Mucosa of rectum (tissue), 2 donors: ENCODE measurements around the gene ZBTB3.
A peak's percentile ranks its signal among the peaks of the same experiment; 100 is the strongest.

ENCODE experiments used
- H3K27ac ChIP-seq, 2 donors: one replicate each; pipeline ENCODE4 v1.7.0; 2013; ENCODE audit warnings: inconsistent platforms in 2 of 2, low read depth in 2 of 2, low read length in 2 of 2
- H3K27me3 ChIP-seq, 2 donors: one replicate each; pipeline ENCODE4 v1.7.0; 2013; ENCODE audit warnings: low read length in 2 of 2; ENCODE audit not compliant: control insufficient read depth in 2 of 2, insufficient read depth in 2 of 2
- H3K36me3 ChIP-seq, 2 donors: one replicate each; pipeline ENCODE4 v1.7.0; 2013; ENCODE audit warnings: low read length in 2 of 2; ENCODE audit not compliant: control insufficient read depth in 2 of 2, insufficient read depth in 2 of 2
- H3K4me1 ChIP-seq, 2 donors: one replicate each; pipeline ENCODE4 v1.7.0; 2013; ENCODE audit warnings: low read length in 2 of 2, mild to moderate bottlenecking in 1 of 2; ENCODE audit not compliant: control insufficient read depth in 2 of 2, insufficient read depth in 2 of 2
- H3K4me3 ChIP-seq, 2 donors: one replicate each; pipeline ENCODE4 v1.7.0; 2013; ENCODE audit warnings: low read length in 2 of 2
- H3K9ac ChIP-seq, 2 donors: one replicate each; pipeline ENCODE4 v1.7.0; 2013; ENCODE audit warnings: low read length in 2 of 2, low read depth in 1 of 2, mild to moderate bottlenecking in 1 of 2
- H3K9me3 ChIP-seq, 2 donors: one replicate each; pipeline ENCODE4 v1.7.0; 2013; ENCODE audit warnings: low read length in 2 of 2; ENCODE audit not compliant: control insufficient read depth in 2 of 2
- donor health status: healthy.
- donor health status: Normal muscosa, but diverticular disease.

The ZBTB3 gene

GRCh38 chr11:62719302-62719978, 34.5 kb downstream of the ZBTB3 start:
- H3K4me3 ChIP-seq, result no peak overlapping the region
- peaks cover 8% of the 10 kb centered on the region in 2 donors for H3K4me1 ChIP-seq
- no peak overlapping the region for H3K9ac ChIP-seq
- no peak overlapping the region for H3K27ac ChIP-seq
- H3K9me3 ChIP-seq, result no peaks in the 10 kb centered on the region
- H3K27me3 ChIP-seq, result no peaks in the 10 kb centered on the region
- peaks cover 88 to 90% of the 10 kb centered on the region in 2 donors for H3K36me3 ChIP-seq

GRCh38 chr11:62716816-62717215, 37.1 kb downstream of the ZBTB3 start:
- Histone ChIP-seq H3K36me3 (peaks cover 78 to 81% of the 10 kb centered on the region in 2 donors), H3K9me3 (no peaks in the 10 kb centered on the region), H3K27me3 (no peaks in the 10 kb centered on the region), H3K4me1 (peaks cover 10 to 12% of the 10 kb centered on the region in 2 donors), H3K27ac (no peak overlapping the region), H3K9ac (no peak overlapping the region), H3K4me3 (no peak overlapping the region)

- H3K9ac ChIP-seq, result no peak overlapping the region
- H3K36me3 ChIP-seq, result peaks cover 77% of the 10 kb centered on the region in 2 donors
- H3K4me1 ChIP-seq, result peaks cover 10 to 12% of the 10 kb centered on the region in 2 donors
Measured at GRCh38 chr11:62716206-62716605, 37.8 kb downstream of the ZBTB3 start.

GRCh38 chr11:62715150-62716130, 38.5 kb downstream of the ZBTB3 start:
- H3K36me3 ChIP-seq, result peaks cover 73 to 74% of the 10 kb centered on the region in 2 donors
- no peak overlapping the region for H3K9ac ChIP-seq
- H3K4me1 ChIP-seq, result peaks cover 11 to 15% of the 10 kb centered on the region in 2 donors
- no peak overlapping the region for H3K27ac ChIP-seq
- H3K9me3 ChIP-seq, result no peaks in the 10 kb centered on the region
- H3K4me3 ChIP-seq, result no peak overlapping the region
- H3K27me3 ChIP-seq, result no peaks in the 10 kb centered on the region

More at GRCh38 chr11:62716206-62716605, 37.8 kb downstream of the ZBTB3 start:
- Histone ChIP-seq H3K4me3 (no peak overlapping the region), H3K27me3 (no peaks in the 10 kb centered on the region), H3K27ac (no peak overlapping the region), H3K9me3 (no peaks in the 10 kb centered on the region)

GRCh38 chr11:62713343-62713742, 40.6 kb downstream of the ZBTB3 start:
- Histone ChIP-seq H3K27ac (peak overlapping the region; percentile 53 to 56), H3K4me1 (peaks cover 29 to 32% of the 10 kb centered on the region in 2 donors), H3K4me3 (no peak overlapping the region), H3K9ac (peak overlapping the region in 1 of 2 donors; percentile 33), H3K27me3 (no peaks in the 10 kb centered on the region), H3K36me3 (peaks cover 59 to 60% of the 10 kb centered on the region in 2 donors), H3K9me3 (no peaks in the 10 kb centered on the region)

GRCh38 chr11:62712861-62713260, 41.1 kb downstream of the ZBTB3 start:
- H3K9ac ChIP-seq, result no peak overlapping the region
- peaks cover 30 to 33% of the 10 kb centered on the region in 2 donors for H3K4me1 ChIP-seq
- no peaks in the 10 kb centered on the region for H3K27me3 ChIP-seq
- H3K4me3 ChIP-seq, result no peak overlapping the region
- H3K36me3 ChIP-seq, result peaks cover 55% of the 10 kb centered on the region in 2 donors
- H3K9me3 ChIP-seq, result no peaks in the 10 kb centered on the region
- H3K27ac ChIP-seq, result peak overlapping the region; percentile 53 to 56

- H3K4me1 ChIP-seq, result peaks cover 30 to 33% of the 10 kb centered on the region in 2 donors
- H3K4me3 ChIP-seq, result no peak overlapping the region
- no peak overlapping the region for H3K9ac ChIP-seq
- H3K27ac ChIP-seq, result peak overlapping the region in 1 of 2 donors; percentile 53
- H3K9me3 ChIP-seq, result no peaks in the 10 kb centered on the region
- no peaks in the 10 kb centered on the region for H3K27me3 ChIP-seq
- peaks cover 50 to 51% of the 10 kb centered on the region in 2 donors for H3K36me3 ChIP-seq
Measured at GRCh38 chr11:62712276-62712812, 41.6 kb downstream of the ZBTB3 start.

GRCh38 chr11:62710001-62710345, 44.0 kb downstream of the ZBTB3 start:
- no peaks in the 10 kb centered on the region for H3K27me3 ChIP-seq
- H3K9me3 ChIP-seq, result no peaks in the 10 kb centered on the region
- H3K4me3 ChIP-seq, result peak overlapping the region; percentile 82 to 92
- H3K9ac ChIP-seq, result peak overlapping the region; percentile 86 to 90
- H3K27ac ChIP-seq, result peak overlapping the region; percentile 93 to 95
- peaks cover 46 to 51% of the 10 kb centered on the region in 2 donors for H3K4me1 ChIP-seq
- peaks cover 27 to 29% of the 10 kb centered on the region in 2 donors for H3K36me3 ChIP-seq

GRCh38 chr11:62709247-62710000, 44.5 kb downstream of the ZBTB3 start:
- H3K9ac ChIP-seq, result peak overlapping the region; percentile 86 to 93
- no peaks in the 10 kb centered on the region for H3K9me3 ChIP-seq
- H3K36me3 ChIP-seq, result peaks cover 23 to 24% of the 10 kb centered on the region in 2 donors
- H3K4me1 ChIP-seq, result peaks cover 43 to 49% of the 10 kb centered on the region in 2 donors
- H3K4me3 ChIP-seq, result peak overlapping the region; percentile 82 to 92
- H3K27ac ChIP-seq, result peak overlapping the region; percentile 93 to 95
- H3K27me3 ChIP-seq, result no peaks in the 10 kb centered on the region
